GM12873 (cell line): ENCODE data around the gene CD200.

Experiments used
- TF ChIP-seq, protein P1 (sequence below): IDR thresholded peaks from 2 replicates; pipeline ENCODE4 v1.5.1; 2012; ENCODE audit warnings: low read depth, mild to moderate bottlenecking, moderate library complexity, low read length, control low read depth; ENCODE audit not compliant: insufficient read depth; ENCODE audit errors: missing control alignments

Gene CD200

GRCh38 chr3:112401617-112402016 lies 68.7 kb downstream of the CD200 start:
- TF ChIP-seq, protein P1, sequence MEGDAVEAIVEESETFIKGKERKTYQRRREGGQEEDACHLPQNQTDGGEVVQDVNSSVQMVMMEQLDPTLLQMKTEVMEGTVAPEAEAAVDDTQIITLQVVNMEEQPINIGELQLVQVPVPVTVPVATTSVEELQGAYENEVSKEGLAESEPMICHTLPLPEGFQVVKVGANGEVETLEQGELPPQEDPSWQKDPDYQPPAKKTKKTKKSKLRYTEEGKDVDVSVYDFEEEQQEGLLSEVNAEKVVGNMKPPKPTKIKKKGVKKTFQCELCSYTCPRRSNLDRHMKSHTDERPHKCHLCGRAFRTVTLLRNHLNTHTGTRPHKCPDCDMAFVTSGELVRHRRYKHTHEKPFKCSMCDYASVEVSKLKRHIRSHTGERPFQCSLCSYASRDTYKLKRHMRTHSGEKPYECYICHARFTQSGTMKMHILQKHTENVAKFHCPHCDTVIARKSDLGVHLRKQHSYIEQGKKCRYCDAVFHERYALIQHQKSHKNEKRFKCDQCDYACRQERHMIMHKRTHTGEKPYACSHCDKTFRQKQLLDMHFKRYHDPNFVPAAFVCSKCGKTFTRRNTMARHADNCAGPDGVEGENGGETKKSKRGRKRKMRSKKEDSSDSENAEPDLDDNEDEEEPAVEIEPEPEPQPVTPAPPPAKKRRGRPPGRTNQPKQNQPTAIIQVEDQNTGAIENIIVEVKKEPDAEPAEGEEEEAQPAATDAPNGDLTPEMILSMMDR = no peak

DNA sequence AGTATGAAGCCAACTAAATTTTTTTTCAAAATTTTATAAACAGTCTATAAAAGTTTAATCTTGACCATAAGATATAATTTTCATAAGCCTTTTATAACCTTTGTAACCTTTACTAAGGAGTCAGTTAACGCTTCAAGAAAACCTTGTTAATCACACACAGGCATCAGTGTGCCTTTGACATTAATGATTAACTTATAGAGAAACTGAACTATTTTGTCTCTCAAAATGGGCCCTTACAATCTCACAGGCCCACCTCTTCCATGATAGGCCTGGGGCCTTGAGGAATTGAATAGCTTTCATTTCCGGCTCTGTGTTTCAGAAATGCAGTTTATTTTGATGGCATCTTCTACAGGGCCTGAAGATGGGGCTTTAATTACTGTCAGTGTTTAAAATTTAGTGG lies 70.1 kb downstream of the CD200 start:
- TF ChIP-seq, protein P1 = no peak

- TF ChIP-seq, protein P1 = no peak
Measured at GRCh38 chr3:112405845-112406244, 72.9 kb downstream of the CD200 start.

DNA sequence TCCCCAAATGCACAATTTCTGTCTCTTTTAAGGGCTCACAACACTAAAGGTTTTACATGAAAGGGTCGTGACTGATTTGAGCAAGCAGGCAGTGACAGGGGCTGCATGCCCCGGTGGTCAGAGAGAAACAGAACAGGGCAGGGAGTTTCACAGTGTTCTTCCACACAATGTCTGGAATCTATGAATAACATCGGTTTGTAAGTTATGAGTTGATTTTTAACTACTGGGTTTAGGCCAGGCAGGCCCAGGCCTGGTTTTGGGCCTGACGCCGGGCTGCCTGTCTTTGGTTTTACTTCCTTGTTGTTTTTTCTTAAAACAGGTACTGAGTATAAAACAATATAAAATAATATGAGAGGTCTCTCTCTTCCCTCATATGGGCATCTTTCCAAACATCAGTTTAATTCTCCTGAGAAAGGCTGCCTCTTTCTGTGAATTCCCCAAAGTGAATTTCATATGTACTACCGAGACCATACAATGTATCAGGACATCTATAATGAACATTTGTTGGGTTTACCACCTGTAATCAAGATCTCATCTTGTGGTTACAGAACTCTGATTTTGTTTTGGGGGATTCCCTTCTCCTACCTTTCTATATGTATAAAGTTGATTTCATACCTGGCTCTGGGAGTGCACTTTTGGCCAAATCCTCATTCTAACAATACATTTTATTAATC lies 74.4 kb downstream of the CD200 start:
- TF ChIP-seq, protein P1 = no peak

DNA sequence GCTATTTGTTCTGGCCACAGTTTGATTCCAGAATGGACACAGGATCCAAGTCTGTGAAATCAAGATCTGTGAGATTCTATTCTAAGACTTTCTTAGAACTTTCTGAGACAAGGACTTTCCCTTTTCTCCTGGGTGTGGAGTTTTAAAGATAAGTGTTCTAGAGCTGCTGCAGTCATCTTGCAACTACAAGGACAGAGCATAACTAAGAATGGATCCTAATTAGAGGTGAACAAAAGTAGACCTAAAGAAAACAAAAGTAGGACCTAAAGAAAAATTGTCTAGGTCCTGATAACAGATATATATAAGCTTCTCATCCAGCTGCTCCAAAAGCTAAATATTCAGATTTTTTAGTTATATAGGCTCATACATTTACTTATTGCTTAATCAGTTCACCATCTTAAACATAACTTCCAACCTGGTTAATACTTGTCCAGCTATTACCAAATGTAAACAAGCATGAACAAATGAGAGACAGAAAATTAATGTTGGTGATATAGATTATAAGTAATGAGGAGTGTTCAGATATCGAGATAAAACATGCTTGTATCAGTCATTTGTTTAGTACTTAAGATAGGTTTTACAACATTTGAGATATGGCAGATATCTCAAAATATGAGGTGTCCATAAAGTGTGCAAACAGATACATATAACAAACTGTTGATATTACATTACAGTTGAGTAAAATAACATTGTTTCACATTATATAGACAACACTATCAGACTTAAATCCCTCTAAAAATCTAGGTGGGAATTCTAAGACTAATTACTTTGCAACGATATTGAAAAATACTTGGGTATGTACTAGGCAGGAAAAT lies 75.1 kb downstream of the CD200 start:
- TF ChIP-seq, protein P1 = no peak

- TF ChIP-seq, protein P1 = no peak
Measured at GRCh38 chr3:112409041-112409440, 76.1 kb downstream of the CD200 start.

DNA sequence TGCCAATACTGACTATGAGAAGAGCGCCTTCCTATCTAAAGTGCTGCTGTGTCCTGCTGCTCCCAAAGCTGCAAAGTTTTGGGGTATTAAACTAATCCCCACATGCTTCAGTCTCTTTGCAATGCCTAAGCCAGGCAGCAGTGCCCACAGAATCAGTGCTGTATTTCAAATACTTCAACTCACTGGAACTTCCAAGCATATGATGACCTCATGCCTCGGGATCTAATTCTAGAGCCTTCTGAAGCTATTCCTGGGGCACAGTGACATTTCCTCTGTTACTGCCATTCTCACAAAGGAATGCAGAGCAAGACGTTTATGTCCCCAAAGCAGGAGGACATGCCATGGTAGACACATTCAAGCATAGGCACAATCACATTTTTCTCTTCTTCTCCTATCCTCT lies 78.5 kb downstream of the CD200 start:
- TF ChIP-seq, protein P1 = no peak
